Psoas muscle (tissue), 8 donors: ENCODE measurements around the gene MREG. TPM values are rescaled to one million over a fixed set of nuclear protein-coding genes. Genes with fewer than 3 reads are reported as not detected.
"Not testable (repeated sequence)": the region's sequence is repeated elsewhere in the genome, so short reads cannot be mapped to it uniquely, and the experiment has no call there.

Experiments
- ATAC-seq, 4 donors: fragments of 200-7000 bp; cut with Tn5 transposase; one replicate each; pipeline ENCODE4 v1.9.1; 2020; ENCODE audit warnings: moderate library complexity in 3 of 4, mild to moderate bottlenecking in 2 of 4
- DNase-seq, 2 donors: peaks; one replicate each; pipeline ENCODE4 v3.0.0-alpha.2; 2020
- H3K27ac ChIP-seq: fragments of 200-600 bp; one replicate; pipeline ENCODE4 v1.8.0; 2022
- H3K27me3 ChIP-seq, 3 donors: fragments of 200-600 bp in 1 of 3; one replicate each; pipeline versions ENCODE4 v1.6.1 to v1.8.0; 2013 to 2022; ENCODE audit warnings: low read length in 2 of 3, mild to moderate bottlenecking in 2 of 3, moderate library complexity in 1 of 3; ENCODE audit not compliant: insufficient read depth in 3 of 3
- H3K36me3 ChIP-seq, 2 donors: fragments of 200-600 bp in 1 of 2; one replicate each; pipeline versions ENCODE4 v1.6.1 to v1.8.0; 2013 to 2022; ENCODE audit warnings: low read depth in 1 of 2, mild to moderate bottlenecking in 1 of 2, moderate library complexity in 1 of 2; ENCODE audit not compliant: insufficient read depth in 1 of 2
- H3K4me1 ChIP-seq: fragments of 200-600 bp; one replicate; pipeline ENCODE4 v1.8.0; 2022
- H3K4me3 ChIP-seq: fragments of 200-600 bp; one replicate; pipeline ENCODE4 v1.8.0; 2022; ENCODE audit warnings: mild to moderate bottlenecking
- H3K9me3 ChIP-seq: fragments of 200-600 bp; one replicate; pipeline ENCODE4 v1.8.0; 2022
- WGBS, 3 donors: extraction: QIAGEN DNeasy Blood & Tissue Kit; methylation state at CpG; one replicate each; pipeline versions ENCODE4 v1.1.6 to v1.1.7; 2013; 5-methylcytosine and 5-hydroxymethylcytosine counted together
- intact Hi-C, 2 donors: fragments of 100-400 bp; cut with DNase I; formaldehyde crosslinking; loops; one replicate each; pipeline versions ENCODE4 v1.11.0 to v1.14.2; 2022
- polyA plus RNA-seq, 3 donors: library from polyadenylated mRNA; stranded (reverse); fragments of 200-250 nt; gene quantifications; one replicate each; pipeline ENCODE4 v1.2.3, GENCODE V29; 2013
- total RNA-seq, 4 donors: library from RNA; stranded (reverse); fragmentation: NEBNext Ultra II Directional in 2 of 4; extraction: Animal tissue kit (Norgen Biotek cat#: 25700) in 2 of 4; gene quantifications; one replicate each; pipeline versions ENCODE4 v1.2.1 to v1.2.4, GENCODE V29; 2021 to 2023
- TF ChIP-seq, protein P1 (sequence below): fragments of 200-600 bp; IDR thresholded peaks from one replicate; pipeline ENCODE4 v1.8.0; 2022; ENCODE audit warnings: antibody characterized with exemption
- donor health status: healthy with polysubstance abuse.
- donor health status: DM: no; HTN: no; CAD: no; lungs with moderate emphysema.
- donor health status: Bipolar disorder and iron deficiency.
- donor health status: healthy.
- donor health status: DM: yes; HTN: yes; CAD: no.
- donor health status: DM: no; HTN: no; CAD: no.
- donor health status: DM: no; HTN: no; CAD: no.
- donor health status: DM: yes; HTN: yes; CAD: no.

The MREG gene
- total and polyA plus RNA-seq, 7 donors = 0.24 to 6.8 (median 0.37) TPM

GRCh38 chr2:215930505-215931253, 82.7 kb downstream of the MREG start:
- Histone ChIP-seq H3K4me1 (no peaks in the 10 kb centered on the region), H3K27me3 (no peaks in the 10 kb centered on the region), H3K4me3 (no peak overlapping the region), H3K36me3 (no peaks in the 10 kb centered on the region), H3K27ac (no peak overlapping the region), H3K9me3 (no peaks in the 10 kb centered on the region)
- ATAC-seq (no peak), DNase-seq (no peak)
- intact Hi-C loops = no loop called here
- TF ChIP-seq, protein P1, sequence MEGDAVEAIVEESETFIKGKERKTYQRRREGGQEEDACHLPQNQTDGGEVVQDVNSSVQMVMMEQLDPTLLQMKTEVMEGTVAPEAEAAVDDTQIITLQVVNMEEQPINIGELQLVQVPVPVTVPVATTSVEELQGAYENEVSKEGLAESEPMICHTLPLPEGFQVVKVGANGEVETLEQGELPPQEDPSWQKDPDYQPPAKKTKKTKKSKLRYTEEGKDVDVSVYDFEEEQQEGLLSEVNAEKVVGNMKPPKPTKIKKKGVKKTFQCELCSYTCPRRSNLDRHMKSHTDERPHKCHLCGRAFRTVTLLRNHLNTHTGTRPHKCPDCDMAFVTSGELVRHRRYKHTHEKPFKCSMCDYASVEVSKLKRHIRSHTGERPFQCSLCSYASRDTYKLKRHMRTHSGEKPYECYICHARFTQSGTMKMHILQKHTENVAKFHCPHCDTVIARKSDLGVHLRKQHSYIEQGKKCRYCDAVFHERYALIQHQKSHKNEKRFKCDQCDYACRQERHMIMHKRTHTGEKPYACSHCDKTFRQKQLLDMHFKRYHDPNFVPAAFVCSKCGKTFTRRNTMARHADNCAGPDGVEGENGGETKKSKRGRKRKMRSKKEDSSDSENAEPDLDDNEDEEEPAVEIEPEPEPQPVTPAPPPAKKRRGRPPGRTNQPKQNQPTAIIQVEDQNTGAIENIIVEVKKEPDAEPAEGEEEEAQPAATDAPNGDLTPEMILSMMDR = no peak
- WGBS, 3 donors = 76 to 80% (median 78%) methylated on average over 8 of the region's 8 CpGs

- no peak for ATAC-seq
- Histone ChIP-seq H3K4me1 (no peaks in the 10 kb centered on the region), H3K4me3 (no peak overlapping the region), H3K27me3 (no peaks in the 10 kb centered on the region), H3K9me3 (no peaks in the 10 kb centered on the region), H3K27ac (no peak overlapping the region), H3K36me3 (no peaks in the 10 kb centered on the region)
- DNase-seq = no peak
- intact Hi-C loops = no loop called here
- TF ChIP-seq, protein P1 = no peak
- 79 to 90% (median 85%) methylated on average over 6 of the region's 6 CpGs for WGBS, 3 donors
Measured at GRCh38 chr2:215929602-215930335, 83.6 kb downstream of the MREG start.

DNA sequence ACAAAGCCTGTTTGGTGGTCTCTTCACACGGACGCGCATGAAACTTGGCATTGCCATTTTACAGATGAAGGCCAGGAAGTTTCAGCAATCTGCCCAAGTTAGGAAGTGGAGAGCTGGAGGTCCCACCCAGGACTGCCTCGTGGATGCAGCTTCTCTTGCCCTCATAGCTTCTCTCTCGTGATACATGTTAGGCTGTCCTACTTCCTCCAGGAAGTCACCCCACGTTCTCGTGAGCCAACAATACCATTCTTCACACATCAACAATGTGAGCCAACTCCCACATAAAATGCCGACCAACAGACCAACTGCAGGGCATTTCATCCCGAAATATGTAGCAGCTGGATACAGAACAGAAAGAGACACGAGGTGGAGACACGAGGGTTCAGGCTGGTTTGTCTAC, 85.3 kb downstream of the MREG start:
- no peak for ATAC-seq
- H3K9me3 ChIP-seq = no peaks in the 10 kb centered on the region
- intact Hi-C loops = no loop called here
- no peak overlapping the region for H3K27ac ChIP-seq
- no peaks in the 10 kb centered on the region for H3K36me3 ChIP-seq
- no peaks in the 10 kb centered on the region for H3K27me3 ChIP-seq
- TF ChIP-seq, protein P1 = no peak
- H3K4me1 ChIP-seq = no peaks in the 10 kb centered on the region
- H3K4me3 ChIP-seq = no peak overlapping the region
- 51 to 59% (median 52%) methylated on average over 11 of the region's 11 CpGs for WGBS, 3 donors
- no peak for DNase-seq

DNA sequence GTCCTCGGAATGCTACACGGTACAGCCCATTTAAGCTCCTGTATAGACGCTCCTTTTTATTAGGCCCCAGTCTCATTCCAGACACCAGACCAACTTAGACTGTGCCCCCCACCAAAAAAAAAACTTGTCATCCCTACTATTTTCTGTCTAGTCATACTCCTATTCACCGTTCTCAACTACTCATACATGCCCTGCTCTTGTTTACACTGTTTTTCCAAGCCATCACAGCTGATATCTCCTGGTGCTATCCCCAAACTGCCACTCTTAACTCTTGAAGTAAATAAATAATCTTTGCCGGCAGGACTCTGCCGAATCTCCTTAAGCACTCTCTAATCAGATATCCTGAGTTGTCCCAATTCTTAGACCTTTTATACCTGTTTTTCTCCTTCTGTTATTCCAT, 86.4 kb downstream of the MREG start:
- ATAC-seq, DNase-seq, H3K27me3 ChIP-seq, H3K36me3 ChIP-seq, intact Hi-C loops, H3K4me3 ChIP-seq, H3K9me3 ChIP-seq, H3K27ac ChIP-seq, H3K4me1 ChIP-seq: not testable (repeated sequence)
- 90 to 93% (median 91%) methylated on average over 6 of the region's 6 CpGs for WGBS, 3 donors

DNA sequence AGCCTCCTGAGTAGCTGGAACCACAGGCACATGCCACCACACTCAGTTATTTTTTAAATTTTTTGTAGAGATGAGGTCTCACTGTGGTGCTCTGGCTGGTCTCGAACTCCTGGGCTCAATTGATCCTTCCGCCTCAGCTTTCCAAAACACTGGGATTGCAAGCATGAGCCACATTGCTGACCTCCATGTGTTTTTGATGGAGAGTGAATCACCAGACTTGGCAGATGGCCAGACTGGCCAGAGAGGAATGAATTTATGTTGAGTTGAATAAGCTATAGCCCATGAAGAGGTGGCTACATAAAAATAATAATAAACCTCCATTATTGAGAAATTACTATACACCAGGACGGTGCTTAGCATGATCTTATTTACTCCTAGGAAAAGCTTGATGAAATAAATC, 91.5 kb downstream of the MREG start:
- H3K9me3 ChIP-seq = no peaks in the 10 kb centered on the region
- DNase-seq = peak in 1 of 2 donors; percentile 18
- WGBS, 3 donors = 81 to 92% (median 90%) methylated on average over 3 of the region's 3 CpGs
- no peaks in the 10 kb centered on the region for H3K4me1 ChIP-seq
- no peaks in the 10 kb centered on the region for H3K36me3 ChIP-seq
- TF ChIP-seq, protein P1 = no peak
- intact Hi-C loops = no loop called here
- no peak overlapping the region for H3K27ac ChIP-seq
- ATAC-seq = no peak
- no peak overlapping the region for H3K4me3 ChIP-seq
- H3K27me3 ChIP-seq = no peaks in the 10 kb centered on the region
